Brain pericyte (primary cell): Measurements from ENCODE around the gene CBX6.
"Not testable (repeated sequence)": the region's sequence is repeated elsewhere in the genome, so short reads cannot be mapped to it uniquely, and the experiment has no call there.

ENCODE experiments used
- DNase-seq: peaks from one replicate; pipeline ENCODE4 v3.0.0-alpha.2; 2012; ENCODE audit warnings: low read depth, low spot score

CBX6 gene

GRCh38 chr22:38861170-38861876, 10.7 kb downstream of the CBX6 start:
- no peak for DNase-seq

DNA sequence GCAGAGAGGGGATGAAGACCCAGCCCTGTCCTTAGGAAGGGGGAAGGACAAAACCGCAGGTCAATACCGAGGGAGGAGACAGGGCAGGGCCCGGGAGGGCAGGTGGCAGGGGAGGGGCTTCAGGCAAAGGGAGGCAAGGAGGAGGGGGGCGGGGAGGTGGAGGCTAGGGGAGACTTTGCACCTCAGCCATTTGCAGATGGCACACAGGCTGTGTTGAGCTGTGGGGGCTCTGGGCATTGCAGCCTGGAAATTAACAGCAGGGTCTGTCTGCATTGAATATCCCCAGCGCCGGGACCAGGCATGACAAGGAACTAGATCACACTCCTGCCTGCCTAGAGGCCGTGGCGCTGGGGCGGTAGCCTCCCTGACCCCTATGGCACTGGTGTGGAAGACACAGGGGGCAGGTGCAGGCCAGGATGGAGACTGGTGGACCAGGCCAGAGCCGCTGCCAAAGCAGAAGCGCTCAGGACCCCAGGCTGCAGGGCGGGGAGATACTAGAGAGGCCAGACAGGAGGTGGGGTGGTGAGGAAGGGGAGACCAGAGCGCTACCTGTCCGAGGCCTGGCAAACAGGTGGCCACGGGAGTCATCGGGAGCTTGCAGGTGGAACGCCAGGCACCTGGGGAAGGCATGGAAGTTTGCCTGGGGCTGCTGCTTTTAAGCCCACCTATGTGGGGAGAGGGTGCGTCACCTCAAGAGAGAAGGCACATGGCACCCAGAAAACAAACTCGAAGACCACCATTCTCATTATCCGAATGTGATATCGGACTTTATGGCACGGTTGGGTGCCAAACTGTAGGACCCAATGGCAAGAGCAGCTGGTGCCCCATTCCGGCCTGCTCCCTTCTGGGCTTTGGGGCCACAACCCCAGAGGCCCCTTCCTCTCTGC, 11.5 kb downstream of the CBX6 start:
- no peak for DNase-seq

- DNase-seq = no peak
Measured at GRCh38 chr22:38859581-38860282, 12.3 kb downstream of the CBX6 start.

DNA sequence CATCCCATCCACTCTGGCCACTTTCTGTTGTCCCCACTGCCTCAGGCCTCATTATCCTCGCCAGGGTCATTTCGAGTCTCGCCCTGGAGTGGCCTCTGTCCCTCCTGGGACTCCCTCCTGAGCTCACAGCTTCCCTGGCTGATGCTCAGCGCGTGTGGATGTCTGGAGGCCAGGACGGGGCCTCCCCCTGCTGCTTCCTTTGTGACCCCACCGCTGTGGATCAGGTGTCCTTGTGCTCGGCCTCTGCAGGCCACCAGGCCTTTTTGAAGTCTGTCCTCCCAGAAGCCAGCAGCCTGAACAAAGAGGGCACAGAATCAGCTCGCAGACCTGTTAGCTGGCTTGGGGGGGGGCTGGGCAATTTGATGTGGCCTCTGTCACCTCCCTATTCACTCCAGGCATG, 13.5 kb downstream of the CBX6 start:
- no peak for DNase-seq

- DNase-seq = not testable (repeated sequence)
Measured at GRCh38 chr22:38854476-38854875, 17.5 kb downstream of the CBX6 start.

DNA sequence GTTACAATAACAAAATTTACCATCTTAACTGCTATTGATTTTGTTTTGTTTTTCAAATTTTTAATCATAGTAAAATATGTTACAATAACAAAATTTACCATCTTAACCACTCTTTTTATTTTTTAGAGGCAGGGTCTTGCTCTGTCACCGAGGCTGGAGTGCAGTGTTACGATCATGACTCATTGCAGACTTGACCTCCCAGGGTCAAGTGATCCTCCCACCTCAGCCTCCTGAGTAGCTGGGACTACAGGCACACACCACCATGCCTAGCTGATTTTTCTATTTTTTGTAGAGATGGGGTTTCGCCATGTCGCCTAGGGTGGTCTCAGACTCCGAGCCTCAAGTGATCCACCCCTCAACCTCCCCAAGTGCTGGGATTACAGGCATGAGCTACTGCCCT, 18.1 kb downstream of the CBX6 start:
- not testable (repeated sequence) for DNase-seq

GRCh38 chr22:38853196-38853651, 18.8 kb downstream of the CBX6 start:
- no peak for DNase-seq

GRCh38 chr22:38852522-38852921, 19.5 kb downstream of the CBX6 start:
- DNase-seq = no peak

- DNase-seq = no peak
Measured at GRCh38 chr22:38850941-38851849, 20.8 kb downstream of the CBX6 start.

GRCh38 chr22:38850399-38850798, 21.6 kb downstream of the CBX6 start:
- no peak for DNase-seq

GRCh38 chr22:38849811-38850210, 22.2 kb downstream of the CBX6 start:
- DNase-seq = no peak

DNA sequence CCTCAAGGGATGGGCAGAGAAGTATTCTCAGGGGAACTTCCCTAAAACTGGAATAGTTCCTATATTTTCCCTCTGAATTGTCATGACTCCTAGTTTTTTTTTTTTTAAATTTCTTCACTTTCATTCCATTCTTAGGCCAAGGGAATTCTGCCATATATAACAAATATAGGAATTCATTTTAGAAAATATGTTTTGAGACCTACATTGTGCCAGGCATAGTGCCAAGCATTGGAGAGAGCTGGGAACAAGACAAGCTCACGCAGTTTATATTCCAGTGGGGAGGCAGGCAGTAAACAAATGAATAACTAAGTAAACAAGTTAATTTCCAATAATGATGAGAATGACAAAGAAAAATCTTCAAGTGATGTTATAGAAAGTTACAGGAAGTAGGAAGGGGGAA, 25.6 kb downstream of the CBX6 start:
- DNase-seq = no peak

DNA sequence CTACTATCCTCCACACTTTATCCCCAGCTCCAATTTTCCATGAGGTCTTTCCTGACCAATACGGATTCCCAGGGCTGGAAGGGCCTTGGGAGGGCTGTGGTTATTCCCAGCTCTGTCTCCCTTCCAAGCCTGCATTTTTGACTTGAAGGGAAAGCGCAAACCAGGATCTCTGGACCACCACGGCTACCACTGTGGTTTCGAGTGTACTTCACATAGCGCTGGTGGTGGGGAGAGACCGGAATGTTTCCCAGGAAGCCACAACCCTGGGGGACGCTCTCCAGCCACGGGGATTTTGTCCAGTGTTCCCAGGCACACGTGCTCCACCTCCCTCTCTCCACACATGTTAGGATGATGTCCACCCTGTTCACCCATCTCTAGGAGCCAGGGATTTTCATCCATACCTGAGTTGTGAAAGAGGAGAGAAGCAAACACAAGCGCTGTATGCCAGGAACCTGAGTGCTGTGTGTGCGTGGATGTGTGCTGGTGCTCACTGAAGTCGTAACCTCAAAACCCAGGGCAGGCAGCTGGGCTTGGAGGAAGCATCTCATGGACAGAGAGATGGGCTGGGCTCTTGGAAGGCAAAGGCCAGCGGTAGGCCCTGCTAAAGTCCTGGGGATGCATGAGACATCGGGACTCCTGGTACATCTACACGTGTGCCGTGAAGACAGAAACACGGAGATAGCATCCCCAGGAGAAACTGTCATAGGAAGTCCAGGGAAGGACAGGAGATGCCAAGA, 26.8 kb downstream of the CBX6 start:
- DNase-seq = no peak

DNA sequence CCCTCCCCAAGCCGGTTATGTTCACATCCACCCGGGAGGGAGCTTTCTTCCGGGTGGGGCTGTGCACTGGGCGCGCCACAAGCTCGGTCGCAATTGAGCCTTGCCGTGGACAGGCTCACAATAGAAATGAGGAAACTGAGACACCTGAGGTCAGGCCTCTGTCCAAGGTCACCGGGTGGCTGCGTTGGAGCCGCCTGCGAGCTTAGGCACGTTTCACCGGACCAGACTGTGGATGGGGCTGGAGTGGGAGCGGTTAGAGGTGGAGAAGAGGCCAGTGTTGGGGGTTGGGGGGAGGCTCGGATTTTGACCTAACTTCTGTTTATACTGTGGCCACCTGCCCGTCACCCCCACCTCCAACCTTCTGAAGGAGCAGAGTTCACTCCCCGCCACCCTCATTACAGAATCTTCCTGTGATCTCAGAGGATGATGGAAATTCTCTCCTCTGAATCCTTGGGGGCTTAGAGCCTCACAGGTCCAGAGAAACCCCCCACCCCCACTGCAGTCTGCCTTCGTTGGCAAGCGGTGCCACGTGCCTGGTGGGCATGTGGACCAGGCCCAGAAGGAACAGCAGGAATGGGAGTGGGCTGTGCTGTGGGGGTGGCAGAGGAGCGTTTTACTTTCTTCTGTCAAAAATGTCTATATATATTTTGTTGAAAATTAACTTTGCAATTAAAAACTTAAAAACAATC, 27.6 kb downstream of the CBX6 start:
- no peak for DNase-seq

DNA sequence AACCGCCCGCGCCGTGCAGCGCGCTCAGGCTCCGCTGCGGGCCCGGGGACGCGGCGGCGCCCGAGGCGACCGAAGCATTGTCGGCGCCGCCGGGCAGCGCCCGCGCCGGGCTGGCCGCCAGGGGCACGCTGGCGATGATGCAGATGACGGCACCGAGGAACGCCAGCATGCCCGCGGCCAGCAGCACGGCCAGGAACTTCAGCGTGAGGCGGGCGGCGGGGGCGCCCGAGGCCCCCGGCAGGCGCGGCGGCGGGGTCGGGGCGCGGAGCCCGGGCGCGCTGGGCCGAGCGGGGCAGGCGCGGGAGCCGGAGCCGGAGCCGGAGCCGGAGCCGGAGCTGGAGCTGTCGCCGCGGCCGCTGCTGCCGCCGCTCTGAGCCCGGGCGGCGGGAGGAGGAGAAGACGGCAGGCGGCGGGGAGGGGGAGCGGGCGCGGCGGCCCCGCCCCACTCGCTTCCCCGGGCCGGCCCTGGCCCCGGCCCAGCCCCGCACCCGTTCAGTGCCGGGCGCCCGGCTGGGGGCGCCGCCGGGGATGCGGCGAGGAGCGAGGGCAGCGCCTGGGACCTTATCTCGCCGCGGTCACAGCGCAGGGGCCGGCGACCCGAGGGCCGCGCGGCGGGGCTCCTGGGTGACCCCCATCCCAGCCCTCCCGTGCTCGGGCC, 28.2 kb downstream of the CBX6 start, which contains the start of gene NPTXR:
Gene NPTXR (minus strand): TSS at position 372 of the 658 bp plus-strand sequence.
- no peak for DNase-seq

DNA sequence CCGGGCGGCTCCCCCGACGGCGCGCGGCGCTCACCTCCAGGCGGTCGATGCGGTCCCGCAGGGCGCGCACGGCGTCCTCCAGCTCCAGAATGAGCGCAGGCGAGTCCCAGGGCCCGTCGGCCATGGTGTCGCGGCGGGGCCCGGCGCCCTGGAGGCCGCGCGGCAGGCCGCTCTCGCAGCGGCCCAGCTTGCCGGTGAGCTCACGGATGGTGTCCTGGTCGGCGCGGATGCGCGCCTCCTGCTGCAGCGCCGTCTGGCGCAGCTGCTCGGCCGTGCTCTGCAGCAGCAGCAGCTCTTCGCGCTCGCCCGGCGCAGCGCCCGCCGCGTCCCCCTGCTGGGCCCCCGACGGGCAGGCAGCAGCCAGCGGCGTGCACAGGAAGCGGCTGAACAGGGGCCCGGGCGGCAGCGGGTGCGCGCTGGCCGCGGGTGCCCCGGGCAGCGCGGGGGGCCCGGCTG, 28.8 kb downstream of the CBX6 start:
- DNase-seq = no peak

- no peak for DNase-seq
Measured at GRCh38 chr22:38842512-38843200, 29.4 kb downstream of the CBX6 start.

DNA sequence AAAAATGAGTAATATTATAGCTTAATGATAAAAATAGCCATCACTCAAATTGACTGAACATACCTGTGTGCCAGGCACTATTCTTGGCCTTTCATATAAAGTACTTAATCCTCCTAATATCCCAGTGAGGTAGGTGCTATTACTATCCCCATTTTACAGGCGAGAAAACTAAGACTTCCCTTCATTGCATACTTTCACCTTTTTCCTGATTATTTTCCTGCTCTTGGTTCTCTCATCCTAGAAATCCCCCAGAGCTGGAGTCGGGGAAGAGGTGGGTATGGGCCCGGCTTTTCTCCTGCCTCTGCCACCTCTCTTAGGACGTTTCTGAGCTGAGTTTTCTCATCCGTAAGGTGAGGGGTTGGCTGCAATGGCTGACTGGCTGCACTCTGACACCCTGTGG, 30.4 kb downstream of the CBX6 start:
- no peak for DNase-seq

- no peak for DNase-seq
Measured at GRCh38 chr22:38841211-38841610, 30.8 kb downstream of the CBX6 start.
